ENCODE data around the gene ZBTB38. TPM values are rescaled to one million over a fixed set of nuclear protein-coding genes. Genes with fewer than 3 reads are reported as not detected.

ZBTB38 gene
- total and polyA plus RNA-seq, 7 experiments from 2014 or later: 25.0 to 70.5 (median 56.3) TPM

DNA sequence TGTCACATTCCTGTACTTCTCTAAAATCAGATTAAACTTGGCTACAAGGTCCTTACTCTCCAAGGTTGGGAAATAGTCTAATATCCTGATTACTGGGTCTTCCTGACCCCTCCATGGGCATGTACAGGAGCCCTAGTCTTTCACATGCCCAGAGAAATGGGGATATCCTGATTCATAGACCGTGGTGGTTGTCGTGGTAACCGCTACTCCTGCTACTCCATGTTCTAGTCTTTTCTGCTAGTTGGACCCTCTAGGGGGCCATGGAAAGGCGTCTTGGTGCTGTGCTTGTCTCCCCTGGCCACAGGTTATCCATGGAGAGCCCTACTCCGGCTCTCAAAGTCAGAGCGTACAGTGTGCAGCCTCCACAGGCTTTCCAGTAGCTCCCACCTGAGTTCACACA lies 13.1 kb upstream of the ZBTB38 start:
- no peak overlapping the region for H3K4me3 ChIP-seq (ENCODE audit: low read length)
- DNase-seq: no peak
- no peak overlapping the region for H3K4me3 Mint-ChIP-seq
- ChIA-PET POLR2A (no interaction called here), CTCF (no interaction called here)
- H3K9me3 ChIP-seq (ENCODE audit: control insufficient read depth in 2 of 3, low read length in 3 of 3): no peaks in the 10 kb centered on the region
- no peak overlapping the region for H3K27ac ChIP-seq (ENCODE audit: low read depth, low read length)
- no peaks in the 10 kb centered on the region for H3K27me3 ChIP-seq (ENCODE audit: control insufficient read depth in 2 of 2, insufficient read depth in 2 of 2, low read length in 2 of 2)
- no peaks in the 10 kb centered on the region for H3K36me3 Mint-ChIP-seq
- H3K4me1 Mint-ChIP-seq: no peaks in the 10 kb centered on the region
- no peaks in the 10 kb centered on the region for H3K4me1 ChIP-seq (ENCODE audit: control insufficient read depth in 2 of 2, insufficient read depth in 2 of 2, low read length in 2 of 2)
- H3K36me3 ChIP-seq (ENCODE audit: control insufficient read depth in 2 of 3, insufficient read depth in 3 of 3, low read length in 3 of 3): no peaks in the 10 kb centered on the region
- H3K9me3 Mint-ChIP-seq: peaks cover 0 to 1% (median 0%) of the 10 kb centered on the region in 11 donors
- ATAC-seq: no peak
- peaks cover 0 to 19% (median 0%) of the 10 kb centered on the region in 5 donors for H3K27me3 Mint-ChIP-seq
- no peak overlapping the region for H3K27ac Mint-ChIP-seq
- intact Hi-C loops (cut with micrococcal nuclease): no loop called here

DNA sequence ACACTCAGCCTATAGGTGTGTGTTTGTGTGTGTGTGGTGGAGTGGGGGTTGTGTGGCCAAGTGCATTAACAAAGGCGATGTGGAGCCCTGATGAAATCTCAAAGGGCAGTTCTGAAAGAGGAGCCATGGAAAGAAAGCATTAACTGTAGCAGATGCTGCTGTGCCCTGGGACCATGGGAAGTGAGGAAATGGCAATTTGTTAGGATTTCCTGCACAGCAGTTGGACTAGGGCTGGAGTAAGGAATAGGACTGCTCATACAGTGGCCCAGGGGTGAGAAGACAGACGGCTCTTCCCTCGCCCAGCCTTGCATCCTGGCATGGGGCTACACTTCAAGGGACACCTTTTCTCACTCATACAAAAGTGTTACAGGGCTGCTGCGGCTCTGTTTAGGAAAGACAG lies 12.3 kb upstream of the ZBTB38 start:
- H3K36me3 Mint-ChIP-seq: no peaks in the 10 kb centered on the region
- Histone ChIP-seq H3K27ac (ENCODE audit: low read depth, low read length) (no peak overlapping the region), H3K9me3 (ENCODE audit: control insufficient read depth in 2 of 3, low read length in 3 of 3) (no peaks in the 10 kb centered on the region), H3K27me3 (ENCODE audit: control insufficient read depth in 2 of 2, insufficient read depth in 2 of 2, low read length in 2 of 2) (no peaks in the 10 kb centered on the region), H3K4me1 (ENCODE audit: control insufficient read depth in 2 of 2, insufficient read depth in 2 of 2, low read length in 2 of 2) (no peaks in the 10 kb centered on the region), H3K4me3 (ENCODE audit: low read length) (no peak overlapping the region), H3K36me3 (ENCODE audit: control insufficient read depth in 2 of 3, insufficient read depth in 3 of 3, low read length in 3 of 3) (no peaks in the 10 kb centered on the region)
- no peaks in the 10 kb centered on the region for H3K9me3 Mint-ChIP-seq
- ChIA-PET CTCF (no interaction called here), POLR2A (no interaction called here)
- H3K27me3 Mint-ChIP-seq: peaks cover 0 to 19% (median 0%) of the 10 kb centered on the region in 5 donors
- H3K4me3 Mint-ChIP-seq: no peak overlapping the region
- ATAC-seq (no peak), DNase-seq (no peak)
- H3K27ac Mint-ChIP-seq: no peak overlapping the region
- intact Hi-C loops (cut with micrococcal nuclease): no loop called here
- H3K4me1 Mint-ChIP-seq: peaks cover 1 to 6% (median 5%) of the 10 kb centered on the region in 7 donors

DNA sequence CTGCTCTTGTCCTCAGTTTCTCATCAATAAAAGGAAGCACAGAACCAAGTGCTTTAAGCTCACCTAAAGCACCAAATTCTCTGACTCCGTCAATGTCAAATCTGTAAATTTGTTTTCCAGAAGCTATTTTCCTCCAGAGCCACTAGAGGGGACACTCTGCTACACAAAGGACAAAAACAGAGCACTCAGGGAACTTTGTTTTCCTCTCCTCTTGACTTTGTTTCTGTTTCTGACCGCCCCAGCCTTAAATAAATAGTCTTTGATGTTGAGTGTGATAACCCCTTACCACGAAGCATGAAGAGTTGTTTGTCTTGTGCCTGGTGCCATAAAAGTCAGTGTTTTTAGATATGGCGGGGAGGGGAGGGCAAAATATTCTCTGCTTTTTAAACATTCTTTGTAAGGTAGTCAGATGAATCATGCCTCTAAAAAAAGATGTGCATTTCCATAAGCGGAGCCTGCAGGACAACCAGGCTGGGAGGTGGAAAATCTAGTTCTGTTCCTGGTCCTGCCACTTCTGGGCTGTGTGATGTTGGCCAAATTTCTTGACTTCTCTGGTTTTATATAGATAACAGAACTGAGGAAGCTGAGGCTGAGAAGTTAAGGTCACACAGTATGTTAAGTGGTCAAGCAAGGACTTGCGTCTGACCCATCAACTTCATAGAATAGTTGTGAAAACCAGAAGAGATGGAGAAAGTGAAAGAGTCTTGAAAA lies 7.3 kb upstream of the ZBTB38 start:
- peak; percentile 83 for ATAC-seq
- Mint-ChIP-seq H3K4me3 (peak overlapping the region in 4 of 10 donors; percentile 16 to 40 (median 28)), H3K4me1 (peaks cover 5 to 9% (median 7%) of the 10 kb centered on the region in 7 donors), H3K27ac (peak overlapping the region in 2 of 9 donors; percentile 26 to 51), H3K27me3 (peaks cover 0 to 11% (median 0%) of the 10 kb centered on the region in 5 donors), H3K36me3 (peaks cover 0 to 3% (median 0%) of the 10 kb centered on the region in 5 donors), H3K9me3 (peaks cover 0 to 5% (median 0%) of the 10 kb centered on the region in 11 donors)
- no peaks in the 10 kb centered on the region for H3K4me1 ChIP-seq (ENCODE audit: control insufficient read depth in 2 of 2, insufficient read depth in 2 of 2, low read length in 2 of 2)
- H3K9me3 ChIP-seq (ENCODE audit: control insufficient read depth in 2 of 3, low read length in 3 of 3): no peaks in the 10 kb centered on the region
- intact Hi-C loops (cut with micrococcal nuclease): loop anchor here (1.0 to 2.0 kb wide), 6 partner anchors 42 to 200 kb away; no protein-coding TSS in a partner anchor
- DNase-seq: peak in 7 of 9 donors; percentile 20 to 56 (median 45)
- no peak overlapping the region for H3K27ac ChIP-seq (ENCODE audit: low read depth, low read length)
- H3K4me3 ChIP-seq (ENCODE audit: low read length): no peak overlapping the region
- CTCF ChIA-PET: interaction anchor here (0.5 to 5.5 kb wide), 26 partner anchors 11 to 209 kb away, joined by 3 to 66 read pairs (median 4); partner anchors contain the start of gene PXYLP1
- POLR2A ChIA-PET: interaction anchor here (0.7 to 1.8 kb wide), 11 partner anchors 9 to 91 kb away, joined by 3 to 5 read pairs (median 3); no protein-coding TSS in a partner anchor
- no peaks in the 10 kb centered on the region for H3K36me3 ChIP-seq (ENCODE audit: control insufficient read depth in 2 of 3, insufficient read depth in 3 of 3, low read length in 3 of 3)
- no peaks in the 10 kb centered on the region for H3K27me3 ChIP-seq (ENCODE audit: control insufficient read depth in 2 of 2, insufficient read depth in 2 of 2, low read length in 2 of 2)

DNA sequence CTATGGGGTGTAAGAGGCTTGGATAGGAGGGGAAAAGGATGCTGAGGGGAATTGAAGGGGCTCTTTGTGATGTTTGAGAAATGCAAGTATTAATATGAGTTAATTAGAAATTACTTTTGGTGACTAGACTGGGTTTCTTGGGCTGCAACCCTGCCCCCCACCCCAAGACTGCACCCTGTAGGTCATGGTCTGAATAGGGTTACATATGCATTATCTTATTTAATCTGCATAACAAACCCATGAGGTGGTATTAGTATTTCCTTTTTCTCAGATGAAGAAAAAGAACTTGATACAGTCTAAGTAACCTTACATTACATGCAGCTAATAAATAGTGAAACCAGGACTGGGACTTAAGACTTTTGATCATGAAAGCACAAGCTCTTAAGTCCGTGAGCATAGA lies 5.6 kb upstream of the ZBTB38 start:
- Mint-ChIP-seq H3K4me1 (peaks cover 5 to 9% (median 7%) of the 10 kb centered on the region in 7 donors), H3K27me3 (peaks cover 0 to 13% (median 0%) of the 10 kb centered on the region in 5 donors), H3K27ac (peak overlapping the region in 1 of 9 donors; percentile 1), H3K4me3 (no peak overlapping the region), H3K36me3 (peaks cover 0 to 3% (median 0%) of the 10 kb centered on the region in 5 donors), H3K9me3 (peaks cover 0 to 5% (median 0%) of the 10 kb centered on the region in 11 donors)
- H3K27ac ChIP-seq (ENCODE audit: low read depth, low read length): no peak overlapping the region
- ChIA-PET POLR2A (interaction anchor here (1.1 to 1.6 kb wide), 2 partner anchors 19 to 56 kb away, joined by 4 read pairs; no protein-coding TSS in a partner anchor), CTCF (interaction anchor here (0.6 to 5.5 kb wide), 4 partner anchors 22 to 91 kb away, joined by 5 to 66 read pairs (median 7); no protein-coding TSS in a partner anchor)
- ATAC-seq: no peak
- H3K36me3 ChIP-seq (ENCODE audit: control insufficient read depth in 2 of 3, insufficient read depth in 3 of 3, low read length in 3 of 3): no peaks in the 10 kb centered on the region
- no peaks in the 10 kb centered on the region for H3K27me3 ChIP-seq (ENCODE audit: control insufficient read depth in 2 of 2, insufficient read depth in 2 of 2, low read length in 2 of 2)
- no peak overlapping the region for H3K4me3 ChIP-seq (ENCODE audit: low read length)
- DNase-seq: no peak
- H3K9me3 ChIP-seq (ENCODE audit: control insufficient read depth in 2 of 3, low read length in 3 of 3): no peaks in the 10 kb centered on the region
- H3K4me1 ChIP-seq (ENCODE audit: control insufficient read depth in 2 of 2, insufficient read depth in 2 of 2, low read length in 2 of 2): no peaks in the 10 kb centered on the region
- intact Hi-C loops (cut with micrococcal nuclease): no loop called here

DNA sequence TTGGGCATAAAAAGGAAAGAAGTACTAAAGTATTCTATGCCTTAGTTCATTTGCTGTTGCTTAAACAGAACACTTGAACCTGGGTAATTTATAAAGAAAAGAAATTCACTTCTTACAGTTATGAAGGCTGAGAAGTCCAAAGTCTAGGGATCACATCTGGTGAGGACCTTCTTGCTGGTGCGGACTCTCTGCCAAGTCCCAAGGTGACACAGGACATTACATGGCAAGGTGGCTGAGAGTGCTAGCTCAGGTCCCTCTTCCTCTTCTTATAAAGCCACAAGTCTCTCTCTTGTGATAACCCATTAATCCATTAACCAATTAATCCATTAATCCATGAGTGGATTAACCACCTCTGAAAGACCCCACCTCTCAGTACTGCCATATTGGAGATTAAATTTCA lies 3.1 kb upstream of the ZBTB38 start:
- no peak for DNase-seq
- H3K36me3 ChIP-seq (ENCODE audit: control insufficient read depth in 2 of 3, insufficient read depth in 3 of 3, low read length in 3 of 3): no peaks in the 10 kb centered on the region
- Mint-ChIP-seq H3K36me3 (peaks cover 0 to 3% (median 0%) of the 10 kb centered on the region in 5 donors), H3K4me3 (no peak overlapping the region), H3K27me3 (peaks cover 0 to 9% (median 0%) of the 10 kb centered on the region in 5 donors), H3K9me3 (peaks cover 0 to 5% (median 0%) of the 10 kb centered on the region in 11 donors), H3K27ac (no peak overlapping the region), H3K4me1 (peaks cover 11 to 14% (median 12%) of the 10 kb centered on the region in 7 donors)
- ChIA-PET CTCF (interaction anchor here (1.3 kb wide), 1 partner anchor 88 kb away, joined by 3 read pairs; no protein-coding TSS in a partner anchor), POLR2A (no interaction called here)
- H3K4me3 ChIP-seq (ENCODE audit: low read length): no peak overlapping the region
- no peak for ATAC-seq
- H3K27ac ChIP-seq (ENCODE audit: low read depth, low read length): no peak overlapping the region
- H3K27me3 ChIP-seq (ENCODE audit: control insufficient read depth in 2 of 2, insufficient read depth in 2 of 2, low read length in 2 of 2): no peaks in the 10 kb centered on the region
- no peaks in the 10 kb centered on the region for H3K9me3 ChIP-seq (ENCODE audit: control insufficient read depth in 2 of 3, low read length in 3 of 3)
- no peaks in the 10 kb centered on the region for H3K4me1 ChIP-seq (ENCODE audit: control insufficient read depth in 2 of 2, insufficient read depth in 2 of 2, low read length in 2 of 2)
- intact Hi-C loops (cut with micrococcal nuclease): no loop called here

DNA sequence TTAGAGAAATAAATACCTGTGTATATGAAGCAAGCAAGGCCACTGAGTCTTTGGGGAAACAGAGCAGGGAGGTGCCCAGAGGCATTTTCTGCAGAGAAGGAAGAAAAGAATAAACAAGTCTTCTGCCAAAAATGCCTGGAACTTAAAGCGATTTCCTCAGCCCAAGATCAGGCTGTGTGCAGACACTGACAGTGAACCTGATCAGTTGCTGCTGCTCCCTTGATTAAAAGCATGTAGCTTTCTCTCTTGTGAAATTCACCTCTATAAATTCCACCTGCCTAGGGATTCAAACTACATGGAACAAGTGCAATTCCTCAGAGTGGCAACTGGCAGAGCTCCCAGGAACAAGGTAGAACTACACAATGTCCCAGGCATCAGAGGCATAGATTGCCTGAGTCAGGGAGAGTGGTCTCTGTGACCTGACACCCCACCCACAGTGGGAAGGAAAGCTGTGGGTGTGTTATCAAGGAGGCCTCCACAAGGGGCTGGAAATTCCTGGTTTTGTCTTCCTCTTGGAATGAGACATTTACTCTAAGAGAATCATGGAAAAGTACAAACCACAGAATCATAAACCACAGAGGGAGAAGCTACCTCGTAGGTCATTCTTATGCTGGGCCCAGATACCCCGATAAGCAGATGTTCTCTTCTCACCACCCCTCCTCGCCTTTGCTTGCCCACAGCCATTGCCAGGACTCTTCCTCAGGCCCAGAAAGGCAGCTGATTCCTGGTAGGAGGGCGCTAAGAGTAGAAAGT lies 1.8 kb upstream of the ZBTB38 start:
- Histone ChIP-seq H3K4me3 (ENCODE audit: low read length) (no peak overlapping the region), H3K27me3 (ENCODE audit: control insufficient read depth in 2 of 2, insufficient read depth in 2 of 2, low read length in 2 of 2) (no peaks in the 10 kb centered on the region), H3K4me1 (ENCODE audit: control insufficient read depth in 2 of 2, insufficient read depth in 2 of 2, low read length in 2 of 2) (no peaks in the 10 kb centered on the region), H3K9me3 (ENCODE audit: control insufficient read depth in 2 of 3, low read length in 3 of 3) (no peaks in the 10 kb centered on the region), H3K27ac (ENCODE audit: low read depth, low read length) (no peak overlapping the region), H3K36me3 (ENCODE audit: control insufficient read depth in 2 of 3, insufficient read depth in 3 of 3, low read length in 3 of 3) (no peaks in the 10 kb centered on the region)
- no peak for DNase-seq
- ChIA-PET CTCF (interaction anchor here (1.3 to 1.6 kb wide), 2 partner anchors 75 to 84 kb away, joined by 6 read pairs; no protein-coding TSS in a partner anchor), POLR2A (interaction anchor here (0.7 to 1.1 kb wide), 2 partner anchors 44 to 55 kb away, joined by 3 read pairs; no protein-coding TSS in a partner anchor)
- no peak overlapping the region for H3K27ac Mint-ChIP-seq
- H3K9me3 Mint-ChIP-seq: peaks cover 0 to 5% (median 0%) of the 10 kb centered on the region in 11 donors
- peaks cover 4 to 10% (median 7%) of the 10 kb centered on the region in 7 donors for H3K4me1 Mint-ChIP-seq
- H3K36me3 Mint-ChIP-seq: peaks cover 0 to 3% (median 0%) of the 10 kb centered on the region in 5 donors
- H3K27me3 Mint-ChIP-seq: peaks cover 0 to 9% (median 0%) of the 10 kb centered on the region in 5 donors
- H3K4me3 Mint-ChIP-seq: no peak overlapping the region
- ATAC-seq: no peak
- intact Hi-C loops (cut with micrococcal nuclease): no loop called here

Measured in naive thymus-derived CD4-positive, alpha-beta T cell (primary cell).